Mesodermal cell (in vitro differentiated cells): ENCODE measurements around the gene HDDC2.

Source experiments
- H3K27ac ChIP-seq: 2 replicates; pipeline ENCODE4 v1.7.0; 2013; ENCODE audit warnings: mild to moderate bottlenecking, low read depth, low read length, moderate library complexity; ENCODE audit not compliant: severe bottlenecking
- H3K36me3 ChIP-seq: 2 replicates; pipeline ENCODE4 v1.7.1; 2013; ENCODE audit warnings: mild to moderate bottlenecking, low read length, moderate library complexity; ENCODE audit not compliant: control insufficient read depth, insufficient read depth
- H3K4me1 ChIP-seq: one replicate; pipeline ENCODE4 v1.7.1; 2013; ENCODE audit warnings: mild to moderate bottlenecking, low read length; ENCODE audit not compliant: insufficient read depth, control insufficient read depth, poor library complexity, severe bottlenecking
- H3K4me3 ChIP-seq: 2 replicates; pipeline ENCODE4 v1.7.0; 2013; ENCODE audit warnings: low read length, control low read depth, mild to moderate bottlenecking; ENCODE audit not compliant: insufficient read depth, poor library complexity, severe bottlenecking; ENCODE audit errors: extremely low read depth
- H3K9me3 ChIP-seq: 2 replicates; pipeline ENCODE4 v1.7.1; 2013; ENCODE audit warnings: mild to moderate bottlenecking, low read length, moderate library complexity; ENCODE audit not compliant: control insufficient read depth
- WGBS, 2 experiments: methylation state at CpG; one replicate each; pipeline ENCODE4 v1.1.5; 2013; ENCODE audit warnings: missing lambda C conversion rate in 2 of 2; ENCODE audit not compliant: insufficient coverage in 2 of 2; 5-methylcytosine and 5-hydroxymethylcytosine counted together

Gene HDDC2

DNA sequence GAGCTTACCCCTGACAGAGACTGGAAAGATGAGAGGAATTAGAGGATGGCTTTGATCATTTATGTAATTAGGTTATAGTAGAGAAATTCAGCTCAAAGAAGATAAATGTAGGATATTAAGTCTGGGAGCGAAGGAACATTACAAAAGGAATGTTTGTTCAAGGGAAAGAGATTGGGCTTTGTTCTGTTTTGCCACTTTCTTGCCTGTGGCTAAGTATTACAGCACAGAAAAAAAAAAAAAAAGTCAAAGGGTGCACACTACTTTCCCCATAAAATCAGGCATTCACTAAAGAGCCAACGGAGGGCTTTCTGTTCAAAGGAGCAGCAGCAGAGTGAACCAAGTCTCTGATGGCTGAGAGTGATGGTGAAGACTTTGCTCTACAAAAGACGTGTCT is 5.0 kb upstream of the HDDC2 start:
- 86 to 100% methylated on average over 2 to 3 of the region's 3 CpGs for WGBS, 2 experiments
- peaks cover 3% of the 10 kb centered on the region for H3K4me1 ChIP-seq

GRCh38 chr6:125304970-125305660 is 3.3 kb upstream of the HDDC2 start:
- Histone ChIP-seq H3K4me3 (no peak overlapping the region), H3K9me3 (peaks cover 9% of the 10 kb centered on the region), H3K27ac (no peak overlapping the region), H3K36me3 (peaks cover 1% of the 10 kb centered on the region), H3K4me1 (peaks cover 6% of the 10 kb centered on the region)
- WGBS, 2 experiments, result 86 to 93% methylated on average over 2 to 3 of the region's 3 CpGs

More for the DNA sequence above, 5.0 kb upstream of the HDDC2 start:
- H3K4me3 ChIP-seq, result no peak overlapping the region
- H3K9me3 ChIP-seq, result peaks cover 9% of the 10 kb centered on the region
- H3K27ac ChIP-seq, result no peak overlapping the region
- H3K36me3 ChIP-seq, result no peaks in the 10 kb centered on the region

- H3K4me3 ChIP-seq, result no peak overlapping the region
- peaks cover 9% of the 10 kb centered on the region for H3K9me3 ChIP-seq
- no peak overlapping the region for H3K27ac ChIP-seq
- 100% methylated on average over 1 of the region's 1 CpG; no CpG with 5 or more reads in 1 of the 2 experiments for WGBS, 2 experiments
- H3K4me1 ChIP-seq, result peaks cover 10% of the 10 kb centered on the region
- H3K36me3 ChIP-seq, result peaks cover 18% of the 10 kb centered on the region
These were observed 1.7 kb upstream of the HDDC2 start for GRCh38 chr6:125303512-125303854.

GRCh38 chr6:125302840-125303511 is 1.2 kb upstream of the HDDC2 start:
- Histone ChIP-seq H3K36me3 (peaks cover 23% of the 10 kb centered on the region), H3K27ac (peak overlapping the region; percentile 11), H3K4me1 (peaks cover 10% of the 10 kb centered on the region), H3K4me3 (no peak overlapping the region), H3K9me3 (peaks cover 9% of the 10 kb centered on the region)
- 83 to 86% methylated on average over 2 to 3 of the region's 4 CpGs for WGBS, 2 experiments

GRCh38 chr6:125300992-125301434 is 754 bp downstream of the HDDC2 start:
- Histone ChIP-seq H3K27ac (peak overlapping the region; percentile 87), H3K4me3 (peak overlapping the region; percentile 62), H3K9me3 (peaks cover 9% of the 10 kb centered on the region), H3K4me1 (peaks cover 10% of the 10 kb centered on the region), H3K36me3 (peaks cover 42% of the 10 kb centered on the region)
- WGBS, 2 experiments, result 6 to 19% methylated on average over 6 of the region's 11 CpGs

DNA sequence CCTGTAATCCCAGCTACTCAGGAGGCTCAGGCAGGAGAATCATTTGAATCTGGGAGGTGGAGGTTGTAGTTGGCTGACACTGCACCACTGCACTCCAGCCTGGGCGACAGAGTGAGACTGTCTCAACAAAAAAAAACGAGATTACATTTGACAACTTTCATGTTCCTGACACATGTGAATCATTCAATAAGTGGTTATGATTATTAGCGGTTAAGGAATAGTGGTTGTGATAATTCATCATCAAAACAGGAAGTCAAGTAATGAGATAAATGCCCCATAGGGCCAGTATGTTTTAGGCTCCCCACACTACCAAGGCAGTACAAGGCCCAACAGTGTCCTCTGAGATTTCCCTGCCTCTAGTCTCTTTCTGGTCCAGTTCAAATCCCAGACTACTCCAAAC is 2.5 kb downstream of the HDDC2 start:
- peaks cover 54% of the 10 kb centered on the region for H3K36me3 ChIP-seq
- WGBS, 2 experiments, result no CpG with 5 or more reads among the region's 3 CpGs
- no peaks in the 10 kb centered on the region for H3K9me3 ChIP-seq
- peaks cover 10% of the 10 kb centered on the region for H3K4me1 ChIP-seq
- no peak overlapping the region for H3K27ac ChIP-seq
- H3K4me3 ChIP-seq, result no peak overlapping the region

- no peak overlapping the region for H3K4me3 ChIP-seq
- no peaks in the 10 kb centered on the region for H3K9me3 ChIP-seq
- peaks cover 7% of the 10 kb centered on the region for H3K4me1 ChIP-seq
- H3K27ac ChIP-seq, result no peak overlapping the region
- WGBS, 2 experiments, result 80 to 100% methylated on average over 1 of the region's 1 CpG
- H3K36me3 ChIP-seq, result peaks cover 81% of the 10 kb centered on the region
These were observed 5.3 kb downstream of the HDDC2 start for GRCh38 chr6:125296471-125296870.

DNA sequence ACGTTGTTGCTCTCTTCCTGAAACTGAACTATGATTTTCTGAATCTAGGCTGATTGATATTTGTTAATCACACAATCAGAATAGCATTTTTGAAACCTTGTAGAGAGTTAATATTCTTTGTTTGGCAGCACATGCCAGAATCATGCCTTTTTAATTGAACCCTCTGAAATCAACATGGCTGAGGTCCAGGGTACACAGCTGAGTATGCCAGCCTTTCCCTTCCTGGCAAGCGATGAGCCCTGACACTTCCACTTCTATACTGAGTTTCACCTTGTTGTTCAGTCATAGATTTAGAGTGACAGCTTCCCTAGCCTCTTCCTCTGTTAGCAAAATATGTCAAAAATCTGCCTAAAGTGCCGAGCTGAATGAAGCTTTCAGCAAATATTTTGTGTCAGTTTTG is 6.8 kb downstream of the HDDC2 start:
- H3K4me1 ChIP-seq, result peaks cover 1% of the 10 kb centered on the region
- 92 to 100% methylated on average over 2 of the region's 3 CpGs for WGBS, 2 experiments
- H3K9me3 ChIP-seq, result no peaks in the 10 kb centered on the region
- no peak overlapping the region for H3K4me3 ChIP-seq
- no peak overlapping the region for H3K27ac ChIP-seq
- H3K36me3 ChIP-seq, result peaks cover 90% of the 10 kb centered on the region

DNA sequence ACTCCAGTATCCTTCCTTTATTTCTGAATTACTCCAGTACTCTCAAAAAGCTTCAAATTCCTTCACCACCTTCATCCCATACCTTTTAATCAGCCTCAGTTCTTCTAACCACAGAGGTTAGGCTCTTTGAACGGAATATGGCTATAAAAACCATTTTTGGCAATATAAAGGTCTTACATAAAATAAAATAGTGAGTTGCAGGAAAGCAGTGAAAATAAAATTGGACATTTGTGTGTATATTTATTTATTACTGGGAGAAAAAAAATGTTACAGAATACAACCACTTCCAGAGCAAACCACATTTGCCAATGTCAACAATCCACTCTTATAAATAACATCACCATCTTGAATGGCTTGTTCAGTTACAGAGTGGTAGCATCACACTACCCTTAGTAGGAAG is 7.7 kb downstream of the HDDC2 start:
- Histone ChIP-seq H3K27ac (no peak overlapping the region), H3K4me3 (no peak overlapping the region), H3K9me3 (no peaks in the 10 kb centered on the region), H3K36me3 (peaks cover 87% of the 10 kb centered on the region), H3K4me1 (no peaks in the 10 kb centered on the region)
- no CpG with 5 or more reads among the region's 1 CpG for WGBS, 2 experiments

GRCh38 chr6:125293587-125293986 is 8.2 kb downstream of the HDDC2 start:
- 100% methylated on average over 1 of the region's 3 CpGs; no CpG with 5 or more reads in 1 of the 2 experiments for WGBS, 2 experiments

DNA sequence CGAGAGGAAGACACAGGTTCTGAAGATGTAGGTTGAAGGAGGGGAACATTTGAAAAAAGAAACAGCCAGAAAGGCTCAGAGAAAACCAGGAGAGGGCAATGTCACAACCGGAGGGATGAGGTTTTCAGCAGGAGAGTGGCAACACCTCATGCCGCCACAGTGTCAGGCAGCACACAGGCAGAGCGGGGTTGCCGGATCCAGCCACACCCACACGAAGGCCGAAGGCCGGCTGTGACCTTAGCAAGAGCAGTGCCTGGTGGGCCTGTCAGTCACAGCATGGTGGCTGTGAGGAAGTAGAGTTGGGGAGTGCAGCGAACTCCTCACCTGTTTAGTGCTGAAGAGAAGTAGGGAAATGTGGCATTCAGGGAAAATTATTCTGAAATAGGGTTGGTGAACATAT is 14.0 kb downstream of the HDDC2 start:
- Histone ChIP-seq H3K9me3 (no peaks in the 10 kb centered on the region), H3K27ac (no peak overlapping the region), H3K4me1 (no peaks in the 10 kb centered on the region), H3K4me3 (no peak overlapping the region), H3K36me3 (peaks cover 65% of the 10 kb centered on the region)
- 89 to 91% methylated on average over 9 of the region's 9 CpGs for WGBS, 2 experiments

More at GRCh38 chr6:125293587-125293986, 8.2 kb downstream of the HDDC2 start:
- Histone ChIP-seq H3K4me3 (no peak overlapping the region), H3K27ac (no peak overlapping the region), H3K4me1 (no peaks in the 10 kb centered on the region), H3K36me3 (peaks cover 83% of the 10 kb centered on the region), H3K9me3 (no peaks in the 10 kb centered on the region)
